Common myeloid progenitor, CD34-positive (primary cell): ENCODE data around the gene MXRA7.
"Not testable (repeated sequence)": the region's sequence is repeated elsewhere in the genome, so short reads cannot be mapped to it uniquely, and the experiment has no call there.

Experiments
- CTCF ChIA-PET: fragments of 350-600 bp; sonication (Branson Sonifier 250); formaldehyde crosslinking; loops from one replicate; lab custom pipeline; 2021; ENCODE audit warnings: antibody characterized with exemption; lab: Charles Lee
- POLR2A ChIA-PET: fragments of 350-600 bp; sonication (Branson Sonifier 250); formaldehyde crosslinking; loops from one replicate; lab custom pipeline; 2021; ENCODE audit warnings: antibody characterized with exemption; lab: Charles Lee
- DNase-seq, 3 donors: peaks; one replicate each; pipeline versions ENCODE4 v3.0.0 to v3.0.0-alpha.2; 2013
- H3K27ac ChIP-seq, 2 experiments: 1 replicate in 1 of 2; 2 replicates in 1 of 2; pipeline ENCODE4 v1.7.0; 2013; ENCODE audit warnings: inconsistent platforms in 2 of 2, low read length in 2 of 2, mild to moderate bottlenecking in 2 of 2, low read depth in 1 of 2, moderate library complexity in 1 of 2; ENCODE audit not compliant: severe bottlenecking in 2 of 2, insufficient read depth in 1 of 2, poor library complexity in 1 of 2
- H3K27me3 ChIP-seq, 5 experiments: replicated peaks in 2 of 5; 1 replicate in 3 of 5; 2 replicates in 2 of 5; pipeline versions ENCODE4 v1.6.1 to v1.7.0; 2013; ENCODE audit warnings: low read length in 4 of 5, mild to moderate bottlenecking in 2 of 5, moderate library complexity in 2 of 5, inconsistent platforms in 1 of 5; ENCODE audit not compliant: insufficient read depth in 5 of 5, control insufficient read depth in 4 of 5
- H3K36me3 ChIP-seq, 4 experiments: 1 replicate in 2 of 4; 2 replicates in 2 of 4; pipeline versions ENCODE4 v1.6.1 to v1.7.0; 2013; ENCODE audit warnings: low read length in 3 of 4, control low read depth in 1 of 4, mild to moderate bottlenecking in 1 of 4; ENCODE audit not compliant: control insufficient read depth in 4 of 4, insufficient read depth in 4 of 4
- H3K4me1 ChIP-seq, 4 experiments: 1 replicate in 3 of 4; 2 replicates in 1 of 4; pipeline versions ENCODE4 v1.6.1 to v1.7.1; 2013; ENCODE audit warnings: low read length in 3 of 4, mild to moderate bottlenecking in 3 of 4, control low read depth in 1 of 4, inconsistent platforms in 1 of 4, moderate library complexity in 1 of 4; ENCODE audit not compliant: control insufficient read depth in 4 of 4, insufficient read depth in 4 of 4; ENCODE audit errors: control extremely low read depth in 1 of 4
- H3K4me3 ChIP-seq, 7 experiments: 1 replicate in 4 of 7; 2 replicates in 3 of 7; pipeline versions ENCODE4 v1.5.1 to v1.7.0; 2013; ENCODE audit warnings: mild to moderate bottlenecking in 7 of 7, low read length in 6 of 7, moderate library complexity in 6 of 7, inconsistent platforms in 2 of 7, low read depth in 2 of 7, control low read depth in 1 of 7; ENCODE audit not compliant: insufficient read depth in 4 of 7, control insufficient read depth in 1 of 7; ENCODE audit errors: extremely low read depth in 1 of 7
- H3K9me3 ChIP-seq, 5 experiments: 1 replicate in 4 of 5; 2 replicates in 1 of 5; pipeline versions ENCODE4 v1.6.1 to v1.7.1; 2013; ENCODE audit warnings: low read length in 4 of 5, mild to moderate bottlenecking in 2 of 5, inconsistent platforms in 1 of 5, low read depth in 1 of 5, moderate library complexity in 1 of 5; ENCODE audit not compliant: control insufficient read depth in 4 of 5, insufficient read depth in 2 of 5; ENCODE audit errors: control extremely low read depth in 1 of 5
- WGBS: methylation state at CpG from one replicate; pipeline ENCODE4 v1.1.5; 2013; ENCODE audit not compliant: insufficient coverage; 5-methylcytosine and 5-hydroxymethylcytosine counted together

The MXRA7 gene

DNA sequence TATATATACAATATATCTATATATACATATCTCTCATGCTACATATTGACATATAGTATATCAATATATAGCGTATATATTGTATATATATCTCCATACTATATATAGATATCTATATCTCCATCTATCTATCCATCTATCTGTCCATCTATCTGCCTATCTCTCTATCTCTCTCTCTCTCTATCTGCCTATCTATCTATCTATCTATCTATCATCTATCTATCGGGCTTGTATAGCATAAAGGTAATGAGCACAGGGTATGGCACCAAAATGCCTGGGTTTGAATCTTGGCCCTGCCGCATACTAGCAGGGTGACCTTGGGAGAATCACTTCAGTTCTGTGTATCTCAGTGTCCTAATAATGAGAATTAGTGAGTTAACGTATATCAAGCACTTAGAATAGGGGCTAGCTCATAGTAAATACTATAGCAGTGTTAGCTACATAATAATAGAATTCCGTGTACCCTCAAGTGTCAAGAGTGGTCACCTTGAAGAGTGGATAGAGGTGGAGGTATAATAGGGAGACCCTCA is 68.7 kb downstream of the MXRA7 start:
- CTCF ChIA-PET: interaction anchor here (1.2 kb wide), 1 partner anchor 10 kb away, joined by 3 read pairs; no protein-coding TSS in a partner anchor
- no peaks in the 10 kb centered on the region for H3K27me3 ChIP-seq
- H3K9me3 ChIP-seq: peaks cover 0 to 6% (median 2%) of the 10 kb centered on the region in 5 experiments
- no peaks in the 10 kb centered on the region for H3K4me1 ChIP-seq
- WGBS: 100% methylated on average over 2 of the region's 5 CpGs
- no peak overlapping the region for H3K4me3 ChIP-seq
- H3K36me3 ChIP-seq: no peaks in the 10 kb centered on the region
- no peak for DNase-seq
- POLR2A ChIA-PET: no interaction called here
- peak overlapping the region in 1 of 2 experiments; percentile 66 for H3K27ac ChIP-seq

GRCh38 chr17:76641501-76641900 is 69.3 kb downstream of the MXRA7 start:
- Histone ChIP-seq H3K9me3 (peaks cover 0 to 4% (median 2%) of the 10 kb centered on the region in 5 experiments), H3K4me1 (no peaks in the 10 kb centered on the region), H3K27me3 (no peaks in the 10 kb centered on the region), H3K36me3 (no peaks in the 10 kb centered on the region), H3K27ac (peak overlapping the region in 1 of 2 experiments; percentile 65), H3K4me3 (no peak overlapping the region)
- WGBS: 92% methylated on average over 2 of the region's 3 CpGs
- CTCF ChIA-PET: interaction anchor here (0.6 to 1.8 kb wide), 3 partner anchors 10 to 154 kb away, joined by 3 to 4 read pairs (median 3); no protein-coding TSS in a partner anchor
- POLR2A ChIA-PET: no interaction called here
- no peak for DNase-seq

DNA sequence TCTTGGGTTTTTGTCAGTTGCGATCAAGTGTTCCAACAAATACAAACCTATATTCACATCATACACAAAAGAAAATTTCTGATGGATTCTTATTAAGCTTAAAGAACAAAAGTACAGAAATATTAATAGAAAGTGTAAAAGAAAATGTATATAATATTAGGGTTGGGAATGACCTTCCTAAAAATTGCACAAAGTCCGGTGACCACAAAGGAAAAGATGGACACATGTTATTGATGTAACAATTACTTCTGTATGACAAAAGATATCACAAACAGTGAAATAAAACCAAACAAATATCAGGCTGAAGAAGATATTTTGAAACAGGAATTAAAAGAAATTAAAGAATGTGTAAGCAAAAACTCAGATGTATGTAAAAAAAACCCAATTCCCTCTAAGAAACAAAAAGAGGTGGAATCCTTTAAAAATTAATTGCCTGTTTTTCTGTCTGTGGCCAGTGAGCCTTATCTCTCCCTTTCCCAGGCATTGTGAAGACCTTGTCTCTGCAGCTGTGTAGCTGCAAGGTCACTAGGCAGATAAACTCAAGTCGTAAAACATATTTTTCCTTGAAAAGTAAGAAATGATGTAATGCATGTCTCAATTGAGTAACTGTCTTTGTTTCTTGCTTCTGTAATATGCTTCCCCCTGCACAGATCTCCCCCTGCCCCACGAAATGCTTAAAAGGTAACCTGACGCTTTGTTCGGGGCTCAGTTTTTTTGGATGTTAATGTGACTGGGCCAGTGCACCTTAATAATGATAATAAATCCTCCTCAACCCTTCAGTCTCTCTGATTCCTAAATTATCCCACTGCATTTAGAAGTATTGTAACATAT is 70.0 kb downstream of the MXRA7 start:
- peak overlapping the region in 1 of 2 experiments; percentile 65 for H3K27ac ChIP-seq
- WGBS: no CpG with 5 or more reads among the region's 6 CpGs
- H3K36me3 ChIP-seq: no peaks in the 10 kb centered on the region
- H3K4me3 ChIP-seq: no peak overlapping the region
- ChIA-PET CTCF (interaction anchor here (0.6 to 1.8 kb wide), 4 partner anchors 14 to 153 kb away, joined by 3 to 4 read pairs (median 4); no protein-coding TSS in a partner anchor), POLR2A (no interaction called here)
- peaks cover 0 to 4% (median 0%) of the 10 kb centered on the region in 5 experiments for H3K9me3 ChIP-seq
- no peaks in the 10 kb centered on the region for H3K4me1 ChIP-seq
- peak in 2 of 3 donors; percentile 21 to 55 for DNase-seq
- H3K27me3 ChIP-seq: no peaks in the 10 kb centered on the region

DNA sequence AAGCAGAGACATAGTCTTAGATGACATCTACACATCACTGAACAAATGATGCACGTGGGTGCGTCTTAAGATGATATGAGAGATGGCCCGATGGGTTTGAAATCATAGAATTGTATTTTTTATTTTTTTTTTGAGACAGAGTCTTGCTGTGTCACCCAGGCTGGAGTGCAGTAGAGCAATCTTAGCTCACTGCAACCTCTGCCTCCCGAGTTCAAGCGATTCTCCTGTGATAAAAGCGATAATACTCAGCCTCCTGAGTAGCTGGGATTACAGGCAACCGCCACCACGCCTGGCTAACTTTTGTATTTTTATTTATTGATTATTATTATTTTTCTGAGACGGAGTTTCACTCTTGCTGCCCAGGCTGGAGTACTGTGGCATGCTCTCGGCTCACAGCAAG is 72.5 kb downstream of the MXRA7 start:
- Histone ChIP-seq H3K36me3 (no peaks in the 10 kb centered on the region), H3K4me1 (no peaks in the 10 kb centered on the region), H3K4me3 (no peak overlapping the region), H3K27me3 (no peaks in the 10 kb centered on the region), H3K27ac (no peak overlapping the region), H3K9me3 (no peaks in the 10 kb centered on the region)
- DNase-seq: no peak
- ChIA-PET CTCF (interaction anchor here (1.1 to 1.5 kb wide), 2 partner anchors 43 to 76 kb away, joined by 3 to 4 read pairs; no protein-coding TSS in a partner anchor), POLR2A (interaction anchor here (0.6 kb wide), 1 partner anchor 9 kb away, joined by 3 read pairs; no protein-coding TSS in a partner anchor)
- WGBS: 84% methylated on average over 4 of the region's 10 CpGs

GRCh38 chr17:76636486-76637206 is 74.1 kb downstream of the MXRA7 start:
- H3K27me3 ChIP-seq, POLR2A ChIA-PET, H3K9me3 ChIP-seq, DNase-seq, H3K36me3 ChIP-seq, H3K4me3 ChIP-seq, H3K4me1 ChIP-seq, H3K27ac ChIP-seq: not testable (repeated sequence)
- 97% methylated on average over 16 of the region's 27 CpGs for WGBS
- CTCF ChIA-PET: interaction anchor here (1.1 to 1.5 kb wide), 2 partner anchors 44 to 77 kb away, joined by 3 to 4 read pairs; no protein-coding TSS in a partner anchor

DNA sequence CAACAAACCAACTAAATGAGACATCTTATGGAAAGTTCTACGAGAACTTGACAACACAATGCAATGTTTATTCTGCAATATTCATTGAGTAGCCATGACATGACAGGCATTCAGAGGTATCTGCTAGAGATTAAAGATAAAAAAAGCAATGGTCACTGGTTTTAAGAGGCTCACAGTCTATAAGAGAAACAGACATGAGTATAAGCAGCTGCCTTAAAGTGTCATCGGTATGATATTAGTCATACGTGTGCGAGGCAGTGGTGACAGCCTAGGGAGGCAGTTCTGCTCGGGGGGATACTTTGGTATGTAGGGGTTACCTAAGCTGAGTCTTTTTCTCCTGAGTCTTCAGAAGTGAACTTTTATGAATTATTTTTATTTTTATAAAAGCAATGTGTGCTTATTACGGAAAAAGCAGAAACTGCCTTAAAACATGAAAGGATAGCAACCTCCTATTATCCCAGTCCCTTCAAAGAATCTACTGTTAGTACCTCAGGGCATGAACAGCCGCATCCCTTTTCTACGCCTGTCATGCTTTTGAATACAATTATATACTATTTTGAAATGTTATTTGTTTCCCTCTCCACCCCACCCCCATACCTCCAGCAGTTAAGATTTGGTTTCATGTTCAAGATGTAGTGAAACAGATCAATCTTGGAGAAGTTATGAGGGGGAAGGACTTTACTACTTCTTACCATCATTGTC is 75.0 kb downstream of the MXRA7 start:
- WGBS: 100% methylated on average over 3 of the region's 8 CpGs
- Histone ChIP-seq H3K27me3 (no peaks in the 10 kb centered on the region), H3K4me1 (no peaks in the 10 kb centered on the region), H3K4me3 (no peak overlapping the region), H3K27ac (no peak overlapping the region), H3K36me3 (no peaks in the 10 kb centered on the region), H3K9me3 (no peaks in the 10 kb centered on the region)
- POLR2A ChIA-PET: no interaction called here
- no peak for DNase-seq
- CTCF ChIA-PET: no interaction called here
